Esophagus squamous epithelium (tissue), 4 donors: Measurements from ENCODE around the gene CTBS.

Experiments
- POLR2A ChIP-seq, 4 donors: fragments of 450-650 bp; IDR thresholded peaks; one replicate each; pipeline ENCODE4 v1.6.1; 2017; ENCODE audit warnings: antibody characterized with exemption in 4 of 4, mild to moderate bottlenecking in 4 of 4, moderate library complexity in 3 of 4
- TF ChIP-seq, protein P1 (sequence below), 6 experiments: fragments of 450-650 bp in 4 of 6; fragments of 200-600 bp in 2 of 6; sonication (generic) in 2 of 6; IDR thresholded peaks; one replicate each; pipeline ENCODE4 v1.5.1; 2016 to 2019; ENCODE audit warnings: antibody characterized with exemption in 6 of 6, mild to moderate bottlenecking in 4 of 6, moderate library complexity in 4 of 6

DNA sequence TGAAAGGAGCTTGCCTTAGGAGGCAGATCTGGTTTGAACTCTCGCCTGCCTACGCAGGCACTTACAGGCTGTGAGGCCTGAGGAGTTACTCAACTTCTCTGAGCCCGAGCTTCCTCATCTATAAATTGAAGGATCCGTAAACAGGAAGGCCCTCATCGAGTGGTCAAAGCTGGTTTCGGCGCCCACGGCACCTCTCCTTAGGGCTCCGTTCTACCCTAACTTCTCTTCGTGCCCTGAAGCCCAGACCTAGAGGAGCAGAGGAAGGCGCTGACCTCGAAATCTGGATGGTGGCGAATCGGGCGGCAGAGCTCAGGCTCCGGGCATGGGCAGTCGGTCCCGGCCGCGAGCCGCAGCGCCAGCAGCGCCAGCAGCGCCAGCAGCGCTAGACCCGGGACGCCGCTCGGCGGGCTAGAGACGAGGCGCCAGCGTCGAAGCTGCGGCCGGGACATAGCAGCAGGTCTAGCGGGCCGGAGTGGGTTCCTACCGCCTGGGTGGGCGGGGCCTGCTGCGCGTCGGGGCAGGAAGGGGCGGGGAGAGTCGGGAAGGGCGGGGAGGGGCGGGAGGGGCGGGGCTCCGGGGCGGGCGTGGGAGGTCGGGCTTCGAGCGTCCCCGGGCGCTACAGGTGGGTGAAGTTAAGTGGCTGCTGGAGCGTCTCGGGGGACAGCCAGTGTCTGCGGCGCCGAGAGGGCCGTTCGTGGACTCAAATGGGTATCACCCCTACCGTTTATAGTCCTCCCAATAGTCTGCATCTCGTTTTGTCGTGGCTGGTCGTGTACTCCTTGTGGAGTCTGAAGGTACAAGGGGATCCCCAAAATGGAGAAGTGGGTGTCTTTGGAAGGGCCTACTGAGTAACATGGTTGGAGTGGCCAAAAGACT lies at the start of gene CTBS:
- TF ChIP-seq, protein P1, sequence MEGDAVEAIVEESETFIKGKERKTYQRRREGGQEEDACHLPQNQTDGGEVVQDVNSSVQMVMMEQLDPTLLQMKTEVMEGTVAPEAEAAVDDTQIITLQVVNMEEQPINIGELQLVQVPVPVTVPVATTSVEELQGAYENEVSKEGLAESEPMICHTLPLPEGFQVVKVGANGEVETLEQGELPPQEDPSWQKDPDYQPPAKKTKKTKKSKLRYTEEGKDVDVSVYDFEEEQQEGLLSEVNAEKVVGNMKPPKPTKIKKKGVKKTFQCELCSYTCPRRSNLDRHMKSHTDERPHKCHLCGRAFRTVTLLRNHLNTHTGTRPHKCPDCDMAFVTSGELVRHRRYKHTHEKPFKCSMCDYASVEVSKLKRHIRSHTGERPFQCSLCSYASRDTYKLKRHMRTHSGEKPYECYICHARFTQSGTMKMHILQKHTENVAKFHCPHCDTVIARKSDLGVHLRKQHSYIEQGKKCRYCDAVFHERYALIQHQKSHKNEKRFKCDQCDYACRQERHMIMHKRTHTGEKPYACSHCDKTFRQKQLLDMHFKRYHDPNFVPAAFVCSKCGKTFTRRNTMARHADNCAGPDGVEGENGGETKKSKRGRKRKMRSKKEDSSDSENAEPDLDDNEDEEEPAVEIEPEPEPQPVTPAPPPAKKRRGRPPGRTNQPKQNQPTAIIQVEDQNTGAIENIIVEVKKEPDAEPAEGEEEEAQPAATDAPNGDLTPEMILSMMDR (IDR thresholded peaks at IDR 0.05): peak in 1 of 6 experiments; percentile 13
- peak in 2 of 4 donors; percentile 64 to 91 for TF ChIP-seq POLR2A (IDR thresholded peaks at IDR 0.05)
